GM18873 (cell line): ENCODE measurements around the gene TMEM184A.
"Not testable (repeated sequence)": the region's sequence is repeated elsewhere in the genome, so short reads cannot be mapped to it uniquely, and the experiment has no call there.

Experiments used
- ATAC-seq: cut with Tn5 transposase; IDR thresholded peaks from one replicate; pipeline ENCODE4 v1.9.1; 2021; ENCODE audit warnings: mild to moderate bottlenecking, moderate library complexity, moderate number of reproducible peaks; ENCODE audit not compliant: unreplicated experiment, low FRiP score

Gene TMEM184A

GRCh38 chr7:1530946-1531262 is 25.1 kb downstream of the TMEM184A start:
- ATAC-seq = no peak

- ATAC-seq = no peak
These were observed 26.5 kb downstream of the TMEM184A start for GRCh38 chr7:1529383-1530116.

- ATAC-seq = no peak
These were observed 29.7 kb downstream of the TMEM184A start for GRCh38 chr7:1526271-1526754.

- no peak for ATAC-seq
These were observed 30.6 kb downstream of the TMEM184A start for GRCh38 chr7:1525409-1525808.

- no peak for ATAC-seq
These were observed 32.2 kb downstream of the TMEM184A start for GRCh38 chr7:1523844-1524243.

GRCh38 chr7:1523208-1523607 is 32.8 kb downstream of the TMEM184A start:
- ATAC-seq = no peak

GRCh38 chr7:1521456-1521855 is 34.5 kb downstream of the TMEM184A start:
- no peak for ATAC-seq

GRCh38 chr7:1520539-1521234 is 35.3 kb downstream of the TMEM184A start:
- no peak for ATAC-seq

GRCh38 chr7:1519322-1519922 is 36.6 kb downstream of the TMEM184A start:
- not testable (repeated sequence) for ATAC-seq

GRCh38 chr7:1516586-1517251 is 39.3 kb downstream of the TMEM184A start:
- ATAC-seq = no peak

GRCh38 chr7:1515509-1515967 is 40.5 kb downstream of the TMEM184A start:
- not testable (repeated sequence) for ATAC-seq

GRCh38 chr7:1514995-1515401 is 41.0 kb downstream of the TMEM184A start:
- ATAC-seq = no peak

- ATAC-seq = no peak
These were observed 41.6 kb downstream of the TMEM184A start for GRCh38 chr7:1514407-1514806.

- no peak for ATAC-seq
These were observed 42.3 kb downstream of the TMEM184A start for GRCh38 chr7:1513657-1514095.

GRCh38 chr7:1512781-1513656 is 43.0 kb downstream of the TMEM184A start:
- ATAC-seq = no peak

GRCh38 chr7:1511444-1512422 is 44.3 kb downstream of the TMEM184A start:
- no peak for ATAC-seq

- ATAC-seq = no peak
These were observed 45.2 kb downstream of the TMEM184A start for GRCh38 chr7:1510780-1511154.

GRCh38 chr7:1509226-1509625 is 46.8 kb downstream of the TMEM184A start:
- ATAC-seq = no peak

GRCh38 chr7:1508277-1508758 is 47.7 kb downstream of the TMEM184A start:
- no peak for ATAC-seq
